Karpas-422 (cell line): Measurements from ENCODE around the gene PHF23. TPM values are rescaled to one million over a fixed set of nuclear protein-coding genes. Genes with fewer than 3 reads are reported as not detected.

Experiments used
- DNase-seq: peaks from one replicate; pipeline ENCODE4 v3.0.0-alpha.2; 2015
- H2AFZ ChIP-seq: fragments of 200-600 bp; sonication (generic); 2 replicates; pipeline ENCODE4 v1.6.1; 2014; ENCODE audit warnings: antibody characterized with exemption, low read length, mixed read lengths
- H3K27ac ChIP-seq: fragments of 200-600 bp; sonication (generic); 2 replicates; pipeline ENCODE4 v1.5.1; 2014; ENCODE audit warnings: mild to moderate bottlenecking, low read length, moderate library complexity
- H3K27me3 ChIP-seq: fragments of 200-600 bp; sonication (generic); 2 replicates; pipeline ENCODE4 v1.6.1; 2014; ENCODE audit warnings: low read length, mixed read lengths
- H3K36me3 ChIP-seq: fragments of 200-600 bp; sonication (generic); 2 replicates; pipeline ENCODE4 v1.6.1; 2014; ENCODE audit warnings: low read length, mixed read lengths; ENCODE audit not compliant: insufficient read depth
- H3K4me1 ChIP-seq: fragments of 200-600 bp; sonication (generic); 2 replicates; pipeline ENCODE4 v1.6.1; 2014; ENCODE audit warnings: mild to moderate bottlenecking, low read length, mixed read lengths
- H3K4me2 ChIP-seq: fragments of 200-600 bp; sonication (generic); 2 replicates; pipeline ENCODE4 v1.6.1; 2014; ENCODE audit warnings: low read length, low read depth, mild to moderate bottlenecking; ENCODE audit not compliant: poor library complexity, severe bottlenecking
- H3K4me3 ChIP-seq: fragments of 200-600 bp; sonication (generic); 2 replicates; pipeline ENCODE4 v1.5.1; 2014; ENCODE audit warnings: mild to moderate bottlenecking, antibody characterized with exemption, low read length, mixed read lengths
- H3K79me2 ChIP-seq: fragments of 200-600 bp; sonication (generic); 2 replicates; pipeline ENCODE4 v1.6.1; 2014; ENCODE audit warnings: mild to moderate bottlenecking, low read length, mixed read lengths
- H3K9ac ChIP-seq: fragments of 200-600 bp; sonication (generic); 2 replicates; pipeline ENCODE4 v1.6.0; 2014; ENCODE audit warnings: low read length
- H3K9me2 ChIP-seq: fragments of 200-600 bp; sonication (generic), shearing (Covaris generic); replicated peaks from 2 replicates; pipeline ENCODE4 v1.6.0; 2014; ENCODE audit warnings: mild to moderate bottlenecking, low read length, moderate library complexity; ENCODE audit not compliant: insufficient read depth
- H3K9me3 ChIP-seq: fragments of 300-700, 200-600 bp; sonication (generic); 2 replicates; pipeline ENCODE4 v1.6.1; 2014; ENCODE audit warnings: low read length, mixed read lengths
- H4K20me1 ChIP-seq: fragments of 200-600 bp; sonication (generic); 2 replicates; pipeline ENCODE4 v1.6.1; 2014; ENCODE audit warnings: mild to moderate bottlenecking, antibody characterized with exemption, low read length, low read depth; ENCODE audit not compliant: insufficient read depth
- total RNA-seq: library from RNA; depleted of rRNA; stranded (reverse); fragments of >200 nt; shearing (Covaris generic); gene quantifications from 2 replicates; pipeline ENCODE4 v1.2.3, GENCODE V29; 2014; ENCODE audit warnings: low replicate concordance

PHF23 gene
- total RNA-seq, 1 experiment from 2014 or later: 36.7 TPM

DNA sequence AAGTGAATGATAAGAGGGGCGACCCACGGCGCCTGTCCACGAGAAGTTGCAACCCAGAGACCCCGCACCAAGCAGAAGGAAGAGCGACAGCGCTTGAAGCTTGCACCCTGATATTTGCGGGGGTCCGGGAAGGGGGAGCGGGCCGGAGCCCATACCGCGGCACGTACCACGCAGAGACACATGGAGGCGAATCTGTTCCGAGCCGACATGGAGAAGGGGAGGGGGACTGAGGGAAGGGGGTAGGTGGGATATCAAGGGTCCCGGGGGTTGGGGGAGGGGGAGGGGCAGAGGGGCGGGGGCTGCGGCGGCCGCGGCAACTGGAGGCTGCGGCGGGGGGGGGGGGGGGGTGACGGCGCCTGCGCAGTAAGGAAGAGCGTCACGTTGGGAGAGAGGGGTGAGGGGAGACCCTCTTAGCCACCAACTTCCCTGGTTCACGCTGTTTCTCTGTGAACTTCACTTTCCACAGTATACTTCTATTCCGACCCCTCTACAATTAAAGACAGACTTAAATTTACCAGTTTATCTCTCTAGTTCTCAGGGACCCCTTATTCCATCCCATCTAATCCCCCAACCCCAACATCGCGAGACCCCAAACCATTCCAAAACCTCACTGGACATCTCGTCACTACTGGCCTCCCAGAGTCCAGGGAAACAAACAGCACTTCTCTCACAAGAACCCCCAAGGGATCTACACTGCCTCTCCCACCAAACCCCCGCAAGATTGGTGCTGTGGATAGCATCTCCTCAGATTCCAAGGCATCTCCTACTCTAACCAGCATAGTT lies 27.6 kb downstream of the PHF23 start:
- peaks cover 53% of the 10 kb centered on the region for H3K4me1 ChIP-seq

DNA sequence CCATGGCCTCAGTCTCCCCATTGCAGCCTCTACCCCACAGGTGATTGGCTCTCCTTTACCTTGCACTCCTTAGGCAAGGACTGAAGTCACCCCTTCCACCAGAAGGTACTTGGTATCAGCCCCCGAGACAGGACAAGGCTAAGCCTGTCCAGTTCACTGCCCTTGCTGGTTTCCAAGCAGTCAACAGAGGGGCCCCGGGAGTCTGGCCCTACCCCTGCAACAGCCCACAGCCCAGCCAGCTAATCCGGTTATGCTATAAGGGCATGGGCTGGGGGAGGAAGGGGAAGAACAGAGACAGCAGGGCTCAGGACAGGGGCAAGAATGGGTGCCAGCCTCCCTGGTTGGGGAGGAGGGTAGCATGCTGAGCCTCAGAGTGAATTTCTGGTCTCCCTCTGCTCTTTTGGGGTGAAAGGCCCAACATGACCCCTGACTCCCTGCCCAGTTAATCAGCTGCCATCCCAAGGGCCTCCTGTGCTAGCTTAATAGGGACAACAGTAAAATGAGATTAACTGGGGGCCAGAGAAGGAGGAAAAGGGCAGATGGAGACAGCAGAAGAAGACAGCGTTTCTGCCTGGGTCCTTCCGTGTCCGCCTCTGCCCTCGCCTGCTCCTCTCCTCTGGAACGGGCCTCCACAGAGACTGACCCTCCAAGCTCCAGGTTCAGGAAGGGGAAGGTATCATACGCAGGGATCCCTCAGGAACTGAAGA lies 30.4 kb downstream of the PHF23 start:
- Histone ChIP-seq H3K9me2 (no peaks in the 10 kb centered on the region), H3K79me2 (peaks cover 53% of the 10 kb centered on the region), H2AFZ (no peak overlapping the region), H3K27me3 (no peaks in the 10 kb centered on the region), H3K4me3 (no peak overlapping the region), H3K27ac (no peak overlapping the region), H3K4me1 (peaks cover 54% of the 10 kb centered on the region), H3K9ac (peak overlapping the region; percentile 24; the same call in 1 of the 2 replicates), H3K4me2 (no peak overlapping the region), H3K36me3 (no peaks in the 10 kb centered on the region), H3K9me3 (no peaks in the 10 kb centered on the region), H4K20me1 (peaks cover 12% of the 10 kb centered on the region; the same call in 1 of the 2 replicates)
- no peak for DNase-seq

More for the DNA sequence above, 27.6 kb downstream of the PHF23 start:
- H3K9me2 ChIP-seq: no peaks in the 10 kb centered on the region
- no peaks in the 10 kb centered on the region for H3K36me3 ChIP-seq
- no peaks in the 10 kb centered on the region for H3K9me3 ChIP-seq
- H3K4me3 ChIP-seq: no peak overlapping the region
- DNase-seq: no peak
- no peak overlapping the region for H3K4me2 ChIP-seq
- no peak overlapping the region for H3K9ac ChIP-seq
- H3K27ac ChIP-seq: no peak overlapping the region
- H2AFZ ChIP-seq: no peak overlapping the region
- H3K79me2 ChIP-seq: peaks cover 64% of the 10 kb centered on the region
- H4K20me1 ChIP-seq: peaks cover 12% of the 10 kb centered on the region; the same call in 1 of the 2 replicates
- no peaks in the 10 kb centered on the region for H3K27me3 ChIP-seq

DNA sequence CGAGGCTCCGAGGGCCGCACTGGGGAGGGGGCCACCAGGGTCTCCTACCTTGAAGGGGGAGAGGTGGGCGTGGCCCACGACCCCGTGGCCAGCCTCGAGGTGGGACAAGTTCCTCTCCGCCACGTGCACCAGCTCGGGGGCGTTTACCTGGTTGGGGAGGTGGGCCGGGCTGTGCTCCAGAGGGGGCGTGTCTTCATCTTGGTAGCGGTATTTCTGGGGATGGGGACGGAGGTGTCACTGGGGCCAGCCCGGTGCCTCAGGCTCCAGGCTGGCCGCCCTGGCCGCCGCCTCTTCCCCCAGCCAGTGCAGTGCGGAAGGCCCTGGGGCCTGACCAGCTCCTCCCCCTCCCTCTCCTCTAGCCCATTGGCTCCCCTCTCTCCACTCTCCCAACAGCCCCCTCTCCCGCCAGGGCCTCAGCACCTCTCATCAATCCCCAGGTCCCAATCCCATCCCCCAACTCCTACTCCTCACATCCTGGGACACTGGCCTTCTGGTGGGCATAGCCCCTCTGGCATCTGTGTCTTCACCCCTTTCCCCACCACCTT lies 31.2 kb downstream of the PHF23 start:
- Histone ChIP-seq H2AFZ (no peak overlapping the region), H3K9me2 (no peaks in the 10 kb centered on the region), H3K4me1 (peaks cover 47% of the 10 kb centered on the region), H3K27me3 (no peaks in the 10 kb centered on the region), H3K4me2 (no peak overlapping the region), H3K9ac (no peak overlapping the region; the same call in 1 of the 2 replicates), H3K79me2 (peaks cover 47% of the 10 kb centered on the region), H3K27ac (no peak overlapping the region), H3K36me3 (peaks cover 5% of the 10 kb centered on the region), H3K9me3 (no peaks in the 10 kb centered on the region), H4K20me1 (peaks cover 6% of the 10 kb centered on the region; the same call in 1 of the 2 replicates), H3K4me3 (no peak overlapping the region)
- no peak for DNase-seq

DNA sequence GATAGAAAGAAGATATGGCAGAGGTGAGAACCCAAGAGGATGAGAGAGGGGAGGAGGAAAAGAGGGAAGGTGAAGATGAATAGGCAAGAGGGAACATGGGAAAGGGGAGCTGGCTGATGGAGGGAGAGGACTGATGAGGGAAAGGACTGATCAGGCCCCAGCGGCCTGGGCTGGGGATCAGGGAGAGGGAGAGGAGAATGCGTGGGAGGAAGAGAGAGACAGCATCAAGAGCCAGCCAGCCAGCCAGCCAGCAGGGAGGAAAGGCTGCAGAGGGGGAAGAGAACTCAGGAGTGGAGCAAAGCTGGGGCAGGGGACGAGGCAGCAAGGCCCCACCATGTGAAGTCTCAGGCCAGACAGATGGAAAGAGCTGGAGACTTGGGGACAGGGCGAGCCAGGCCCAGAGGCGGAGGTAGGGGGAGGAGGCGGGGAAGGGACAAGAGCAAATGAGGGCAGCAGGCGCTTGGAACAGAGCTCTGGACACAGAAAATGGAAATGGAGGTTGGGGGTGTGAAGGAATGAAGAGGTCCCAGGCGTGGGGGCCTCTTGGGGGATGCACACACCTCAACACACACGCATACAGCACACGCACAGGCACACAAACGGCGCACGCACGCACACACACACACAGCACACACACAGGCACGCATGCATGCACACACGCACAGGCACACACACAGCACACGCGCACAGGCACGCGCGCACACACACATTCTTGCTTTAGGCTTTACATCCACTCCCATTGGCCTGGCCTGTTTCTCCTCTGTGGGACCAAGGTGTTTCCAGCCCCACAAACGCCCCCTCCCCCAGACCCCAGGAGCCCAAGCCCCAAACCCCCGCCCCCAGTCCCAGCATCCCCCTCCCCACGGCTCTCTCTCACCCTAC lies 31.9 kb downstream of the PHF23 start:
- H3K27ac ChIP-seq: no peak overlapping the region
- H3K4me1 ChIP-seq: peaks cover 46% of the 10 kb centered on the region
- no peak for DNase-seq
- no peaks in the 10 kb centered on the region for H3K27me3 ChIP-seq
- no peak overlapping the region for H3K4me2 ChIP-seq
- H3K36me3 ChIP-seq: peaks cover 13% of the 10 kb centered on the region
- H3K79me2 ChIP-seq: peaks cover 41% of the 10 kb centered on the region
- 0 out of 2 replicates have a peak, but pooled peaks cover 6% of the 10 kb centered on the region for H4K20me1 ChIP-seq
- H3K9me2 ChIP-seq: no peaks in the 10 kb centered on the region
- no peak overlapping the region for H3K4me3 ChIP-seq
- no peak overlapping the region for H2AFZ ChIP-seq
- H3K9me3 ChIP-seq: no peaks in the 10 kb centered on the region
- H3K9ac ChIP-seq: peak overlapping the region; percentile 36; the same call in 1 of the 2 replicates

DNA sequence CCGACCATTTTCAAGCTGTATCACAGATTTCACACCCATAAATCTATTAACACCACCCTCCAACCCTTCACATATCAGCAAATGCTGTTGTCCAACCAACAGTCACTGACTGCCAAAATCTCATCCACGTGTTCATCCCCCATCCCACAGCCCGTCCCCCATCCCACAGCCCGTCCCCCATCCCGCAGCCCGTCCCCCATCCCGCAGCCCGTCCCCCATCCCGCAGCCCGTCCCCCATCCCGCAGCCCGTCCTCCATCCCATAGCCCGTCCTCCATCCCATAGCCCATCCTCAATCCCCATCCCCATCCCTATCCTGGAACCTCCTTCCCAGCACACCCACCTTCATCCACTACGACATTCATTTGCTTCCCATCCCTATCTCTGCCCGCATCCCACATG lies 33.7 kb downstream of the PHF23 start:
- Histone ChIP-seq H3K79me2 (peaks cover 27% of the 10 kb centered on the region), H2AFZ (no peak overlapping the region), H3K4me3 (peak overlapping the region; percentile 65), H3K27ac (peak overlapping the region; percentile 56; the same call in 1 of the 2 replicates), H3K9me3 (no peaks in the 10 kb centered on the region), H4K20me1 (0 out of 2 replicates have a peak, but pooled peaks cover 6% of the 10 kb centered on the region), H3K4me1 (peaks cover 38% of the 10 kb centered on the region), H3K36me3 (peaks cover 18% of the 10 kb centered on the region), H3K27me3 (no peaks in the 10 kb centered on the region), H3K9me2 (no peaks in the 10 kb centered on the region), H3K9ac (peak overlapping the region; percentile 63), H3K4me2 (peak overlapping the region; percentile 65)
- no peak for DNase-seq

DNA sequence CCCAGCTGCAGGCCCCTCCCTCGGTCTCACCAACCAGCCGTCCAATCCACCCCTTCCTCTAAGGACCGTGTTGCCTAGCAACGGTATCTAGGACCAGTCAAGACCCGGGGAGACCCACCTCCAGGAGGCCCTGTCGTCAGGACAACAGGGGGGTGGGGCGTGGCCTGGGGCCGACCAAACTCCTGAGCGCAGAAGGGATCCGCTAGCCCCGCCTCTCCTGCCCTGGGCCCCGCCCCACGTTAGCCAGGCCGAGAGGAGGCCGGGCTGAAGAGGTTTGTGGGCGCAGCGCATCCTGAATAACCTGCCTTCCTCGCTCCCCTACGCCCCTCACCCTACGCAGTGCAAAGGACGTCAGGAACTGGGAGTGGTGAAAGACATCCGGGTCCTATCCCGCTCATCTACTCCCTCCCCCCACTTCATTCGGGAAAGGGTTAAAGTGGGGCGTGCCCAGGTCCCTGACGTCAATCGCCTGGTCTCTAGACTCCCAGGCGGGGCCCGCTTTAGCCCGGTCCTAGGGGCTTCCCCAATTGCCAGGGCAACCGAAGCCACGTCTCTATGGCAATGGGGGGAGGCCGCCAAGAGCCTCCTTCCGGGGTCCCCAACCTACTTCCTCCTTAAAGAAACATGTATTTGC lies 34.3 kb downstream of the PHF23 start:
- no peaks in the 10 kb centered on the region for H3K9me2 ChIP-seq
- H3K27me3 ChIP-seq: no peaks in the 10 kb centered on the region
- H3K27ac ChIP-seq: peak overlapping the region; percentile 56
- peak overlapping the region; percentile 63 for H3K9ac ChIP-seq
- H3K4me3 ChIP-seq: peak overlapping the region; percentile 65
- H3K36me3 ChIP-seq: peaks cover 18% of the 10 kb centered on the region
- 0 out of 2 replicates have a peak, but pooled peaks cover 6% of the 10 kb centered on the region for H4K20me1 ChIP-seq
- peak; percentile 96 for DNase-seq
- H2AFZ ChIP-seq: 0 out of 2 replicates have a peak overlapping the region, but pooled peaks have one; percentile 49
- no peaks in the 10 kb centered on the region for H3K9me3 ChIP-seq
- H3K4me2 ChIP-seq: peak overlapping the region; percentile 65
- H3K4me1 ChIP-seq: peaks cover 32% of the 10 kb centered on the region
- H3K79me2 ChIP-seq: peaks cover 21% of the 10 kb centered on the region

DNA sequence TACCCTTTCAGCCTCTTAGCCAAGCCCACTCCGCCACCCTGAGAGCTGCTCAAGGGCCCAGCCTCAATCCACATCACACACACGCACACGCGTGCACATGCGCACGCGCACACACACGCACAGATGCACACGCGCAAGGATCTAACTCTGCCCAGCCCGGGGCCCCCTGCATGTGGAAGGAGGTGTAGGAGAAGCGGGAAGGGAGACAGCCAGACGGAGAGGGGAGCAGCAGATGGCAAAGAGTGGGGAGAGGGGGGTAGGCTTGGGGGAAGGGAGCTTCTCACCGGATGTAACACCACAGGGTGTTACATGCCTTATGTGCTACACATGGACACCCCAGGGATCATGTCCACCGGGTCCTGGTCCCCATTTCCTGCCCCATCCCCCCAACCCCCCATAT lies 34.9 kb downstream of the PHF23 start:
- H4K20me1 ChIP-seq: 0 out of 2 replicates have a peak, but pooled peaks cover 6% of the 10 kb centered on the region
- peak overlapping the region; percentile 65 for H3K4me2 ChIP-seq
- H3K27ac ChIP-seq: 0 out of 2 replicates have a peak overlapping the region, but pooled peaks have one; percentile 56
- peaks cover 17% of the 10 kb centered on the region for H3K79me2 ChIP-seq
- H3K27me3 ChIP-seq: no peaks in the 10 kb centered on the region
- H2AFZ ChIP-seq: no peak overlapping the region
- peaks cover 32% of the 10 kb centered on the region for H3K4me1 ChIP-seq
- no peak for DNase-seq
- peak overlapping the region; percentile 63 for H3K9ac ChIP-seq
- H3K9me3 ChIP-seq: no peaks in the 10 kb centered on the region
- H3K36me3 ChIP-seq: peaks cover 18% of the 10 kb centered on the region
- no peaks in the 10 kb centered on the region for H3K9me2 ChIP-seq
- peak overlapping the region; percentile 65 for H3K4me3 ChIP-seq
